Left renal cortex interstitium (tissue), 4 donors: ENCODE results near the gene DSCAML1. TPM values are rescaled to one million over a fixed set of nuclear protein-coding genes. Genes with fewer than 3 reads are reported as not detected.

ENCODE experiments used
- DNase-seq, 4 donors: peaks; one replicate each; pipeline ENCODE4 v3.0.0-alpha.2; 2013; ENCODE audit warnings: low read depth in 4 of 4, low spot score in 2 of 4, missing footprints in 1 of 4
- polyA plus RNA-seq, 4 donors: library from polyadenylated mRNA; unstranded; fragments of 120-200 nt; gene quantifications; one replicate each; pipeline ENCODE4 v1.2.1, GENCODE V29; 2013; ENCODE audit not compliant: insufficient read length in 4 of 4

The DSCAML1 gene
- polyA plus RNA-seq, 4 donors, result 1.3 to 4.0 (median 2.0) TPM

DNA sequence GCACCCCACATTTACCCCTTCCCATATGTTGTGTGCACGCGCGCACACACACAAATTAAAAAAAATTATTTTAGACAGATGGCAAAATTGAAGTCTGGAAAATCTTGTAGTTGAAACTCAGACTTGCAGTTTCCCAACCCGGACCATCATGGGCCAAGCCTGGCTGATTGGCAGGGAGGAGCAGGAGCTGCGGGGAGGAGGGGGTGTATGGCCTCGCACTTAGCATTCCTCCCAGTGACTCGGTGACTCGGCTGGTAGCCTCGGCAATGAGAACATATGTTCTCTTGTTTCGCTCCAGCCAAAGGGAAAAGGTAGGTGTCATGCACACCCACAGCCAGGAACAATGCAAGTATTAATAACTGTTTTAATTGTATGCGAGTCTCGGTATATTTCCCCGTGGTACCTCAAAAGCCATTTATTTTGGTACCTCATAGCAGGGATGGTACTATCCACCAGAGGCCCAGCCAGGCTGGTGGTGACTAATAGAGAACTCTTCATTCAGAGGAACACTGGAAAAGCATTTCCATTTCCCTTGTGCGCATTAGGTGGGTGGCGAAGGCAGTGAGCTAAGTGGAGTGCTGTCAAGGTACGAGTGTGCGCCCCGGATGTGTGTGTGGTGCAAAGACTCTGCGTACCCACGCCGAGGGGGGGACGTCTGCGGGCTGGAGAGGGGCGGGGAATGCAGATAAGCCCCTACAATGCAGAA, 92.5 kb downstream of the DSCAML1 start:
- no peak for DNase-seq

DNA sequence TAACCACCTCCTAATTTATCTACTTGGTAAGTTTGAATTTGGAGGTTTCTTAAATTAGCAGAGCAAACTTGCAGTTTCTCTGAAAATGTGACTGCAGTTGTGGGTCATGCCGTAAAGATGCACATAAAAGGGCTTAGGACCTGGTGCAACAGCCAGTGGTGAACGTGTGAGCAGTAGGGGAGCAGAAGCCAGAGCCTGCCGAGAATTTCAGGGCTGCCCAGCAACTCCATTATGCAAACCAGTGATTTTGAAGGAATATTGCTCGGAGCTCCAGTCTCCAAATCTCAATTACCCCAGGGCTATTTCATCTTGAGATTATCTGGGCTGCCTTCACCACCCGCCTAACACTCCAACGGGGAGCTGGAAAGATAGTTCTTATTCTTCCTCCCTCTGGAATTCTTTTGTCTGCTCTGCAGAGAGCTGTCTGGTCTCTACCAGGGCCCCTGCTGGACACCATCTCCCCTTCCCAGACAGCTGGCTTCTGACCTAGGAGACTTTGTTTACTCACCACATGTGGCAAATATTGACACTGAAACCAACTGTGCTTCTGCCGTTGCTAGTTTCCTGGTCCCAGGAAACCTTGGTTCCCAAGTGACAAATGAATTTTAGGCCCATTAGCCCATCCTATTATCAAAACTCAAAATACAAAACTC, 93.9 kb downstream of the DSCAML1 start:
- DNase-seq, result no peak

DNA sequence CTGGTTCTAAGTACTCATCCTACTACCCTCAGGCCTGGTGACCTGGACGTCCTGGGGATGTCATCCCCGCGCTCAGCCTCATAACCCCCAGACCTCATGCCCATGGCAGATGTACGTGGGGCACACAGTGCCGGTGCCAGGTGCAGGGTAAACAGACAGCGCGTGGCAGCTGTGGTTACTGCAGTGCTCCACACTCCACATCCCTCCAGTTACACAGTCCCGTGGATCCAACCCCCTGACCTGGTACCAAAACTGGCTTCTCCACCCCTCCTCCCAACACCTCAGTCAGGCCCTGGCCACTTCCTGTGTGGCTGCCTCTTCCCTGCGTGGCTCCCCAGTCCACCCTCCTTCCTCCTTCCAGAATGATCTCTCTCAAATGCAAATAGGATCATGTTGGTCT, 95.2 kb downstream of the DSCAML1 start:
- no peak for DNase-seq

DNA sequence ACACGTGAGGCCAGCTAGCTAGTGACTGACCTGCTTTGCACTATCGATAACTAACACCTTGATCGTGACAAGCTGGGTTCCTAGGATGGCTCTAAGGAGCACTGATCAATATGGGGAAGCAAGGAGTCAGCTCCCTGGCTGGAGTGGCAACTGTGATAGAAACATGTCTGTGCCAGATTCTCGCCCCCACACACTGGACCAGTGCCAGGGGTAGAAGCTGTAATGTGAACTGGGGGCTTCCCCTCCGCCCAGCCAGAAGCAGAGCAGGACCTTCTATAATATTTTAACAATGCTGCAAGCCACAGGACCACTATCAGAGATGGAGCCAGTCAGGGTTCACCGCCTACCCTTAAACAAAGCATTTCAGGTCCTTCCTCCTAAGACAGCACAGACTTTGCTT, 96.5 kb downstream of the DSCAML1 start:
- DNase-seq, result no peak

DNA sequence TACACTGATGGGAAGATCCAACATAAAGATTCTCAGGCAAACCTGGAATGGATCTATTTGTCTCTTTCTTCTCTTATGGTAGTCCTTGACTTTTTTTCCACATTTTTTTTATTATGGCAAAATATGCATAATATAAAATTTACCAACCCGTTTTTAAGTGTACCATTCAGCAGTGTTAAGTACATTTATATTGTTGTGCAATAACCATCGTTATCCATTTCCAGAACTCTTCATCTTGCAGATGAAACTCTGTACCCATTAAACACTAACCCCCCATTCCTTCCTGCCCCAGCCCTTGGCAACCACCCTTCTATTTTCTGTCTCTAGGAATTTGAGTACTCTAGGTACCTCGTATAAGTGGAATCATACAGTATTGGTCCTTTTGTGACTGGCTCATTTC, 99.7 kb downstream of the DSCAML1 start:
- no peak for DNase-seq

DNA sequence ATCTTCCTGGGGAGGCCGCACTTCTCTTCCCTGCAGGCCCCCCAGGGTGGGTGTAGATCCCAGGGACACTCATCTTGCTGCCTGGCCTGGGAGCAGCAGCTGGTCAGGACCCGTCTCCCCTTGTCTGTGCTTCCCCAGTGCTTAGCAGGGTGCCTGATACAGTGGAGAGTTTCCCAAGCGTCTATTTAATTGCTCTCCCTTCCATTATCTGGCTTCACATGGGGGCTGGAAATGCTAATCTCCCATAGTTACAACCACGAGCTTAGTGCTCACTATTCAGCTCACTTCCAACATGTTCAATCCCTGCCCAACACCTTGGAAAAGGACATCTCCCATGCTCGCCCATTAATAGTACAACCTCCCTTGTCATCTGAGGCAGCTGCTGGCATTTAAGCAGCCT, 100.5 kb downstream of the DSCAML1 start:
- no peak for DNase-seq

DNA sequence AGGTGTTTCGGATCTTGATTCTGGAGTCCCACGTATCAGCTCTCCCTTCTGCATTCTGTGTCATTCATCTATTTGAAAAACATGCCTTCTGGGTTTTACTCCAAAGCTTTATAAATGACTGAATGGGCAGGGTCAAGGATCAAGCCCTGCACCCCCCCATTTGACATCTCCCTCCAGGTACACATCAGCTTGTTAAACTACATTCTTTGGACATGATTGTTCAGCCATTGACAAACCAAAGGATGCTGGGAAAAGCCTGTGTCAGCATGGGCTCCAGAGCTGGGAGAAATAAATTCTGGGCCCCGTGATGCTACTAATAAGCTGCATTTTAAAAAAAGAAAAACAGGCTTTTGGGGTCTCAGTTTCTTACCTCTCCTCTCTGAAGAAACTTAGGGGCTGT, 103.7 kb downstream of the DSCAML1 start:
- no peak for DNase-seq

DNA sequence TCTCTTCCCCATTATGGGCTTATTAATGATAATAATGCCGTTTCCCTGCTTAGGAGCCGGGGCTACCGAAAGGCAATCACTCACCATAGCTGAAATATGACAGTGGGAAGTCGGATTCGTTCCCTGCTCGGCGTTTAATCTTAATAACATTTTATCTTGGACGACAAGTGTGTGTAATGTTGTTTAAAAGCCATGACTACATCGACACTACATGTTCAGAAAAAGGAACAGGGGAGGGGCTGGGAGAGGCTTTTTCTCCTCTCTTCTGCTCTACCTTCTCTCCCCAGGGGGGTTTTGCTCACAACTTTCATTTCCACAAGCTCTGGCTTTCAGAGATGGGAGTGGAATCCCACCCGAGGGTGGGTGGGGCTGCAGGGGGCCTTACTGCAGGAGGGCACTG, 105.5 kb downstream of the DSCAML1 start:
- no peak for DNase-seq

DNA sequence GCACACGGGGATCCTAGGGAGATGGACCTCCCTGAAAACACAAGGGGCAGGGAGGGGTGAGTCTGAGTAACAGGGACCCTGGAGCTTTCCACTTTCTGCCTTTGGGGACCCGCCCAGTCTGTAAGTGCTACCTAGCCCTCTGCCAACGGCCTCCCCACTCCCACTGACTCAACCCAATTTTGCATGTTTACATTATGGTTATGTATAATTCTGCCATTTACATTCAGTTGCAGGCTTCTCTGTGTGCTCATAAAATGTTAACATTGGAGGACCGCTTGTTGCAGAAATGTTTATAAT, 105.8 kb downstream of the DSCAML1 start:
- DNase-seq, result no peak

DNA sequence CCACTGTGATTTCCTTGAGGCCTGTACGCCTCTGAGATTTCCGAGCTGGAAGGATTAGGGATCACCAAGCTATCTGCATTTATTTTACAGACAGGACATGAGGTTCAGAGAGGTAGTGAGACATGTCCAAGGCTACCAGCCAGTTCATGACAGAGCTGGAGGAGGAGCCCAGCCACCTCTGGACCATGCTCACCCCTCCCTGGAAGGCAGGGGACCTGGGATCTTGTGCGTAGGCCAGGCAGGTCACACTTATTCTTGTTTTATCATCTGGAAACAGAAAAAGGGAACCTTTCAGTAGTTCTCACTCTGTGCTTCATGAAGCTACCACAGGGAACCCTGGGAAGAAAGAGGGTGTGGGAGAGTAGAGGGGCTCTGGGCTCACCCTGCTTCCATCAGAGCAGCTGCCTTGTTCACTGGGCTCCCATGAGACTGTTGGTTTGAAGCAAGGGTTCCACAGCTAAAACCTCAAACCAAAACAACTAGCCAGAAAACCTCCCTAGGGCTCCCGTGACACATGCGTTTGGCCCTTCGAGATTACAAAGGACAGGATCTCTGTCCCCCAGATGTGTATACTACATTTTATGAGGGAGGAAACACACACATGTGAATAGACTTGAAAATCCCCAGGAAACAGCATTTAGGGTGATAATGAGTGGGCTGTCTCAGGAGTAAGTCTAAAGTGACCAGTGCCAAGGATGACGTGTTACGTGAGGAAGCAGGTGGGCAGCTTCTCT, 106.4 kb downstream of the DSCAML1 start:
- DNase-seq, result no peak

DNA sequence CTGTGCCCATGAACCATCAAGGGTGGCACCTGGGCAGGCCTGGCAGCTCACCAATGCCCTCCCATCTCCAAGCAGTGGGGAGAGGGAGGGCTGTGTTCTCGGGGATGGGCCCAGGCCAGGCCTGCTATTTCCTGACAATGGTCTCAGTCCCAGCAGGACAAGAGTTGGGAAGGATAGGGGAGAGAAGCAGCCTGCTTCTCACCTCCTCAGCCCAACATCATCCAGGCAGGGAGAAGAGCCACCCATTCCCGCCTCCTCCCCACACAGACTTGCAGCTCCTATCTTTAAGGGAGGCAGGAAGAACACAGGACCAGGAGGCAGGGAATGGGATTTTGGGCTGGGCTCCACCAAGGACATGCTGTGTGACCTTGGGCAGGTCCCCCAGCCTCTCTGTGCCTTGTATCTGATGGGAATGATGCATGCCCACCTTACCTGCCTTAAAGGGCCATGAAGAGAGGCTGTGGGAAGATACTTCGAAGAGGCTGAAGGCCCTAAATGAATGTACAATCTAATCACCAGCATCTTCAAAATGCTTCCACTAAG, 108.7 kb downstream of the DSCAML1 start:
- no peak for DNase-seq

DNA sequence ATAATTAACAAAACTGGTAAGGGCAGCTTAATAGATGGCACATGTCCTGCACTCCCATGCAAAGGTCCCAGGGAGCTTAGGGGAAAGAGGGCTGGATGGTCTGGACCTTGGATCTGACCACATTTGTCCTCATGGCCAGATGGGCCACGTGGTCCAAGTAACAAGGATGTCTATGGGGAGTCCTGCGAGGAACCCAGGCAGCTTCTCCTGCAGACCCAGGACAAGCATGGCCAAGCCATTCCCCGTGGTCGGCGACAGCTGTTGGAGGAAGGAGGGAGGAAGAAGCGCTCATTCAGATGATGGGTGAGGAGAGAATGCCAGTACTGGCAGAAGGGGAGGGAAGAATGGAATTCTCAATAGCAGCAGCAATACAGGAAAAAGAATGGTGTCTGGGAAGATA, 109.2 kb downstream of the DSCAML1 start:
- no peak for DNase-seq

DNA sequence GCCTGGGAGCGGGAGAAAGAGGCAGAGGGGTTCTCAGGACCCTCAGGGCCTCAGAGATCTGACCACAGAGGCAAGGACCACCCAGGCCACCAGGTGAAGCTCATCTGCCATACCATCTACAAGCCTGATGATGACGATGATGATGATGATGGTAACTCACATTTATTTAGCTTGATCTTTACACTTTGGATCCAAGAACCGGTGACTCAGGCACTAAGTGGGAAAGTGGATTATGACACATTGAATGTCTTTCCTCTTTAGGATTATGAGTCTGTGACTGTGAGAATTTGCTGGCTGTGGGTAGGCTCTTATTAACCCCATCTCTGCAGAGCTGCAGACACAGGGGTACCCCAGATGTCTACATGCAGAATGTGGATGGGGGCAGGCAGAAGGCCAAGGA, 110.3 kb downstream of the DSCAML1 start:
- DNase-seq, result no peak

DNA sequence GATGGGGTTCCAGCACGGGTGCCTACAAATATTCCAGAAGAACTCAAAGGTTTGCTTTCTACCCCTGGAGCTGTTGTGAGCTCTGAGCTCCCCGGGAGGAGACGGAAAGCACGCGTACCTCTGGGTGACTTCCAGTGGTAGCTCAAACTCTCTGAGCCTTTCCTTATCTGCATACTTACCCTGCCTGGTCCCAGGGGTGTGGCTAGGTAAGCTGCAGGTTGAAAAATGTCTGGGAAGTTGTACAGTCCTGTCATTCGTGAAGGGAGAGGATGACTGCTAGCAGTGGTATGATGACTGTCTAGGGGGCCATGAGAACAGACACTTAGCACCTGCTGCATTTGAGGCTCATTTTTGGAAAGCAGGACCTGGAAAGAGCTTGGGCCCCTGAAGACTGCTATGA, 111.5 kb downstream of the DSCAML1 start:
- DNase-seq, result no peak

DNA sequence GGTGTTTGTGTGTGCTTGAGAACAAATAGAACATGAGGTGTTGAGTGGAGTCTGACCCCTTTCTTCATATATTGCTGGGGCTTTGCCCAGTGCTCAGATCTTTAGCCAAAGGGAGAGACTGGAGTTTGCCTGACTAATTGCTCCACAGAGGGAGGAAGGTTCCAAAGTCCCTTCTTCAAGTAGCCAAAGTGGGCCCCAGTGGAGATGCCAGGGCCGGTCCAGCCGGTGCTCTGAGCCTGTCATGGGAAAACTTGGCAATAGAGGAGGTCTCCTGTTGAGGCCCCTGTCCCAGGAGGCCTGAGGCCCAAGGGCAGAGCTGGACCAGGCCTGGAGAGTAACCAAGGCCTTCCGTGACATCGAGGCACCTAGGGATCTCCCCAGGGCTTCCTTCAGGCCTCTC, 112.3 kb downstream of the DSCAML1 start:
- no peak for DNase-seq

DNA sequence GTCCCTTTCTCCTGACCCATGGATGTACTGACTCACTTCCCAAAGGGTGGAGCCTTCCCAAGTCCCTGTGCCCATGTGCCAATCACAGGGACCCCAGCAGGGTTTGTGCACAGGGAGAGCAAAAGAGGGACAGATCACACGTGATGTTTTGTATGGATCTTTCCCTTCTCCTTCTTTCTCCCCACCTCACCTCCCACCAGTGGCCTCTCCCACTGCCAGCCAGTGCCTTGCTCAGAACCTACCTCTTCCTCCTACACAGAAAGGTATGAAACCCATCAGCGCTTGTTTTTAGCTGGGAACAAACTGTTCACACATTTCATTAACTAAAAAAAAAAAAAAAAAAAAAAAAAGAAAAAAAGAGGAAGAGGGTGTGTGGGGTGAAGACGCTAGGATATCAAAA, 112.9 kb downstream of the DSCAML1 start:
- DNase-seq, result no peak

DNA sequence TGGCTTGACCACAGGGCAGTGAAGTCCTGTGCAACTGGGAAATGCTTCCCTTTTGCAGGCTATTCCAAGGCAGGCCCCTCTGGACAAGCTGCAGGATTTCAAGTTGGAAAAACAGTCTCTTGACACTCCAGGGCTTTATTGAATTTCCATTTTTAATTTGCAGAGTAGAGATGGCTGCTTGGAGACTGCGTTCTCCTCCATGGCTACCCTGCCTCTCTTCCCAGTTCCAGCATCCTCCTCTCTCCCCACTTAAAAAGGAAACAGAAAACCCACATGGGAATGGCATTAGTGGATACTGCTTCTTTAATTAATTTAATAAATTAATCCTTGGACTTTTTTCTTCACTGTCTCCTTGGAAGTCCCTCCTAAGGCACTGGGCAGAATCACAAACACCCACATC, 115.6 kb downstream of the DSCAML1 start:
- DNase-seq, result no peak

DNA sequence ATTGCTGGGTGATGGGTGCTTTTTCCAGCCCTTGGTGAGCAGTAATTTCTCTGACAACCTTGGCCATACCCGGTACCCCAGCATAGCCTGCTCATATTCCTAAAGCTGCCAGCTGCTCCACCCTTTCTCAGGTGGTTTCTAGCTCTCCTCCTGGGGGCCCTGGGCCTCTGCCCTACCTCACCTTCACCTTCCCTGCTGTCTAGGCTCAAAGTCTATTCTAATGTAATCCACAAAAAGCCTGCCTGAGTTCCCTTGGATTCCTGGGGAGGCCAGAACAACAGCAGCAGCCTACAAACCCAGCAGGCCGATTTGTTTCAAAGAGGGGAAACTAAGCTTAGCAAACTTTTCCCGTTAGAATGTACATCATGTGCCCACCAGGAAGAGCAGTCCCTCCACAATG, 117.6 kb downstream of the DSCAML1 start:
- DNase-seq, result no peak

DNA sequence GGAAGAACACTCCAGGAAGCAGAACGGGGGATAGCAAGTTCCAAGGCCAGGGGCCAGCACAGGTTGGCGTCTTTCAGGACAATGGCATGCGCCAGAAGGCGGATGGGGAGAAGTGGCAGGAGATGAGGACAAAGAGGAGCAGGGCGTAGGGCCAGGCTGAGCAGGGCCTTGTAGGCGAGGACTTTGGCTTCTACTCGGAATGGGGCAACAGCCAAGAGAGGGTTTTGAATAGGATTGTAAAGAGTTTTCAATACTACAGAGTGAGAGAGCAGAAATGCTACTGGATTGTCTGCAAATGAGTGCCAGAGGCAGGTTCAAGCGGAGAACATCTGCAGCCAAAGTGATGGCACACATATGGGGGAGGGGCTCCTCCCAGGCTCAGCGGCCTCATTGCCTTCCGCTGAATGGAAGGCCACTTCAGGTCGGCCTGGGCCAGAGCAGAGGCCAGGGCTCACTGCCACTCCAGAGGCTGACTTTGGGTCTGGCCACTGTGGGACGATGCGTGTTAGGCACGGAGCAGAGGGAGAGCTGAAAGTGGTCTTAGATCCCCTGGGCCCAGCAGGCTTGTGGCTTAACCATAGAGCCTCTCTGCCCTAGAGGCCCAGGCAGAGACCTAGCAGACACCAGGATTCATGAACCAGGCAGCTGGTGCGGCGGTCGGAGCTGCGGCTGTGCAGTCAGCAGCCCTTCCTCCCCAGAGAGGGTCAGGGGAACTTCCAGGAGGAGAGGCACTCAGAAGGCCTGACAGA, 118.2 kb downstream of the DSCAML1 start:
- DNase-seq, result no peak

DNA sequence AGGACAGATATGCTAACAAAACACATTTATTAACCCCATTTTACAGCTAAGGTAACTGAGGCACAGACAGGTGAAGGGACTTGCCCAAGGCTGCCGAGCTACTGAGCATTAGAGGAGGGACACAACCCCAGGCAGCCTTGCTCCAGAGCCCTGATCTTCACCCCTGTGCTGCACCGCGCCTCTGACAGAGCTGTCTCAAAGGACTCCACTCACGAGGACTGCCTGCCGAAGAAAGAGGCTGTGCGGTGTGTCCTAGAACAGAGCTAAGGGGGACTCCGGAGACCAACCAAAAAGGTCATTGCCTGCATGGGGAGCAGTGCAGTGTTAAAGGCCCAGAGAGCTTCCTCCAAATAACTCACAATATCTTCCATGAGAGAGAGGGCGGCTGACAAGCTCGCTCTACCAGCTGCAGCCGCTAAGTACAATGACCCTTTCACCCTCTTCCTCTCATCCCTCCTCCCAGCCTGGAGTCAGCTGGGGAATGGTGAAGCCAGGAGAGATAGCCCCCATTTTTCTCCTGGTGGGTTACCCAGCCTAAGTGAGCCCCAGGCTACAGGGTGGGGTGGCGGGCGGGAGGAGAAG, 119.2 kb downstream of the DSCAML1 start:
- no peak for DNase-seq

DNA sequence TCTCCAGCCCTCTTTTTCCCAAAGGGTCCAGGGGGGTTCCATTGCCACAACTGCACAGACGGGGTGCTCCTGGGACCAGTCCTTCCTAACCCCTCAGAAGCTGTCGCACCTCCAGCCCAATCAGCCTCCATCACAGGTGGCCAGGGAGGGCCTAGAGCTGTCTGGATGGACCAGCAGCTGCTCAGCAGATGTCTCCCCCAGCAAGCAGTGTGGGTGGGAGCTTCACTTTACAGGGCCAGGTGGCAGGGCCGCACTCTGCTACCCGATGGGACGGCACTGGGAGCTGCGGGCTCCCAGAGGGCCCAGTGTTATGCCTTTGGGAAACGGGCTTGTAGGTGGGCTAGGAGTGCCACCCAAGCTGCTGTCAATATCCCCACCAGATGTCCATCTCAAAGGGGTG, 120.5 kb downstream of the DSCAML1 start:
- no peak for DNase-seq
